Gastrocnemius medialis (tissue), 4 donors: ENCODE measurements around the gene LTK.

ENCODE experiments used
- POLR2A ChIP-seq, 2 donors: fragments of 450-650 bp; IDR thresholded peaks; one replicate each; pipeline ENCODE4 v1.6.1; 2017; ENCODE audit warnings: antibody characterized with exemption in 2 of 2, mild to moderate bottlenecking in 2 of 2, moderate library complexity in 2 of 2
- TF ChIP-seq, protein P1 (sequence below), 5 experiments: fragments of 450-650 bp in 3 of 5; fragments of 200-600 bp in 2 of 5; sonication (generic) in 2 of 5; IDR thresholded peaks in 4 of 5; conservative IDR thresholded peaks in 1 of 5; 1 replicate in 4 of 5; 2 replicates in 1 of 5; pipeline ENCODE4 v1.5.1; 2016 to 2019; ENCODE audit warnings: antibody characterized with exemption in 5 of 5, mild to moderate bottlenecking in 3 of 5, moderate library complexity in 3 of 5

DNA sequence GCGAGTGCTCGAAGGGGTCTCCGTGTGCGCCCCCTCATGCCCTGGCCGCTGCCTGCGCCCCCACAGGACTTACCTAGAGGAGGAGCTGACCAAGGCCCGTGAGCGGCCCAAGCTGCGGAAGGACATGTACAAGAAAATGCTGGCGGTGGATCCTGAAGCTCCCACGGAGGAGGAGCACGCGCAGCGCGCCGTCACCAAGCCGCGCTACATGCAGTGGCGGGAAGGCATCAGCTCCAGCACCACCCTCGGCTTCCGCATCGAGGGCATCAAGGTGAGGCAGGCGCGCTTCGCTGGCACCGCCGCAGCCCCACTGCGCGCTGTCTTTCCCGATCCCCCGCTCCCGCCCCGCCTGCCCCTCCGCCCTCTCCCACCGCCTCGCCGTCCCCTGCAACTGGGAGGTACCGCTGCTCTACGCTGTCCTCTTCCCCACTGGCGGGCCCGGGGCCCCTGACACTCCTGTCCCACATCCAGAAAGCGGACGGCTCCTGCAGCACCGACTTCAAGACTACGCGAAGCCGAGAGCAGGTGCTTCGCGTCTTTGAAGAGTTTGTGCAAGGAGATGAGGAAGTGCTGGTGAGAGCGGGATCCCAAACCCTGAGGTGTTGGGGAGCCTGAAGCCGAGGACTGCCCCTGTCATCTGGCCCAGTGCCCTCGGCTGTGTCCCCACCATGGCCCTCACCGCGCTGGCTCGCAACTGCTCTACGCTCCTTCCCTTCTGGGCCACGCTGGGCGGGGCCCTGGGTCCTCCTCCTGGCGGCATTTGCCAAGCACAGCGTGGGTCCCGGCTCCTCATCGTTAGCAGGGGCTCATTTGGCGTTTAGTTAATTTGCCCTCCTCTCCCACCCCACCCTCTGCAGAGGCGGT lies 11.5 kb downstream of the LTK start:
- TF ChIP-seq, protein P1, sequence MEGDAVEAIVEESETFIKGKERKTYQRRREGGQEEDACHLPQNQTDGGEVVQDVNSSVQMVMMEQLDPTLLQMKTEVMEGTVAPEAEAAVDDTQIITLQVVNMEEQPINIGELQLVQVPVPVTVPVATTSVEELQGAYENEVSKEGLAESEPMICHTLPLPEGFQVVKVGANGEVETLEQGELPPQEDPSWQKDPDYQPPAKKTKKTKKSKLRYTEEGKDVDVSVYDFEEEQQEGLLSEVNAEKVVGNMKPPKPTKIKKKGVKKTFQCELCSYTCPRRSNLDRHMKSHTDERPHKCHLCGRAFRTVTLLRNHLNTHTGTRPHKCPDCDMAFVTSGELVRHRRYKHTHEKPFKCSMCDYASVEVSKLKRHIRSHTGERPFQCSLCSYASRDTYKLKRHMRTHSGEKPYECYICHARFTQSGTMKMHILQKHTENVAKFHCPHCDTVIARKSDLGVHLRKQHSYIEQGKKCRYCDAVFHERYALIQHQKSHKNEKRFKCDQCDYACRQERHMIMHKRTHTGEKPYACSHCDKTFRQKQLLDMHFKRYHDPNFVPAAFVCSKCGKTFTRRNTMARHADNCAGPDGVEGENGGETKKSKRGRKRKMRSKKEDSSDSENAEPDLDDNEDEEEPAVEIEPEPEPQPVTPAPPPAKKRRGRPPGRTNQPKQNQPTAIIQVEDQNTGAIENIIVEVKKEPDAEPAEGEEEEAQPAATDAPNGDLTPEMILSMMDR (IDR thresholded peaks at IDR 0.05 in 4 of 5, conservative IDR thresholded peaks at IDR 0.05 in 1 of 5): no peak
- no peak for TF ChIP-seq POLR2A (IDR thresholded peaks at IDR 0.05)
